ENCODE data around the gene SRGAP3. TPM values are rescaled to one million over a fixed set of nuclear protein-coding genes. Genes with fewer than 3 reads are reported as not detected.
"Not testable (repeated sequence)": the region's sequence is repeated elsewhere in the genome, so short reads cannot be mapped to it uniquely, and the experiment has no call there.

SRGAP3 gene
- total RNA-seq, 4 donors from 2014 or later, result 7.5 to 33.8 (median 16.0) TPM

GRCh38 chr3:9293076-9293475, 43.6 kb upstream of the SRGAP3 start:
- Histone ChIP-seq H3K4me1 (no peaks in the 10 kb centered on the region), H3K27me3 (no peaks in the 10 kb centered on the region), H3K9me3 (no peaks in the 10 kb centered on the region), H3K4me3 (no peak overlapping the region), H3K27ac (no peak overlapping the region), H3K36me3 (no peaks in the 10 kb centered on the region)
- intact Hi-C loops (cut with DNase I; ENCODE audit: low total_unique reads) (no loop called here), in situ Hi-C loops (cut with MboI; ENCODE audit: low pct_ligation_motif_present in 1 of 4, low pct_unique_long_range_greater_than_20kb in 1 of 4, low sequenced_read_pairs in 3 of 4) (no loop called here)
- WGBS, 2 donors (ENCODE audit: low coverage in 1 of 2), result 57 to 77% methylated on average over 3 of the region's 3 CpGs
- TF ChIP-seq CTCF (IDR thresholded peaks at IDR 0.05) (no peak), POLR2A (IDR thresholded peaks at IDR 0.05) (no peak), EP300 (IDR thresholded peaks at IDR 0.05; ENCODE audit: low read depth) (no peak), POLR2AphosphoS5 (IDR thresholded peaks at IDR 0.05) (no peak)
- no peak for DNase-seq

DNA sequence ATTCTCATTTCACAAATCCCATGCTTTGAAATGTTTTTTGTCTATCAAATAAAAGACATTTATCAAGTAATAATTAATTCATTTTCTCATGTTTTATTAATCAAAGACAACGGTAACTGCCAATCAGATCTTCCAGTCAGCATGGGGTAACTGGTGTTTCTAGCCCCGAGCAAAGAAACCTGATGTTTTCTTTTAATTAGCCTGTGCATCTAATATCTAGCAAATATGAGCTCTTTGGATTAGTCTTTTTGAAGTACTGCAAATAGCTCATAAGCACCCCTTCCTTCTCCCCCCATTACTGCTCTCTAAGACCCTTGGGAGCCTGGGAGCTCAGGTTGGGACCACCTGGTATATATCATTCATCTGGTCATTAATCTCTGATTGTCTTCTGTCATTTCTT, 43.1 kb upstream of the SRGAP3 start:
- no peak for DNase-seq
- 89 to 90% methylated on average over 2 of the region's 2 CpGs for WGBS, 2 donors (ENCODE audit: low coverage in 1 of 2)
- H3K4me1 ChIP-seq, result no peaks in the 10 kb centered on the region
- H3K27ac ChIP-seq, result no peak overlapping the region
- intact Hi-C loops (cut with DNase I; ENCODE audit: low total_unique reads), result no loop called here
- TF ChIP-seq POLR2AphosphoS5 (IDR thresholded peaks at IDR 0.05) (no peak), EP300 (IDR thresholded peaks at IDR 0.05; ENCODE audit: low read depth) (no peak), POLR2A (IDR thresholded peaks at IDR 0.05) (no peak), CTCF (IDR thresholded peaks at IDR 0.05) (no peak)
- no peaks in the 10 kb centered on the region for H3K36me3 ChIP-seq
- no peak overlapping the region for H3K4me3 ChIP-seq
- no peaks in the 10 kb centered on the region for H3K9me3 ChIP-seq
- in situ Hi-C loops (cut with MboI; ENCODE audit: low pct_ligation_motif_present in 1 of 4, low pct_unique_long_range_greater_than_20kb in 1 of 4, low sequenced_read_pairs in 3 of 4), result no loop called here
- H3K27me3 ChIP-seq, result no peaks in the 10 kb centered on the region

DNA sequence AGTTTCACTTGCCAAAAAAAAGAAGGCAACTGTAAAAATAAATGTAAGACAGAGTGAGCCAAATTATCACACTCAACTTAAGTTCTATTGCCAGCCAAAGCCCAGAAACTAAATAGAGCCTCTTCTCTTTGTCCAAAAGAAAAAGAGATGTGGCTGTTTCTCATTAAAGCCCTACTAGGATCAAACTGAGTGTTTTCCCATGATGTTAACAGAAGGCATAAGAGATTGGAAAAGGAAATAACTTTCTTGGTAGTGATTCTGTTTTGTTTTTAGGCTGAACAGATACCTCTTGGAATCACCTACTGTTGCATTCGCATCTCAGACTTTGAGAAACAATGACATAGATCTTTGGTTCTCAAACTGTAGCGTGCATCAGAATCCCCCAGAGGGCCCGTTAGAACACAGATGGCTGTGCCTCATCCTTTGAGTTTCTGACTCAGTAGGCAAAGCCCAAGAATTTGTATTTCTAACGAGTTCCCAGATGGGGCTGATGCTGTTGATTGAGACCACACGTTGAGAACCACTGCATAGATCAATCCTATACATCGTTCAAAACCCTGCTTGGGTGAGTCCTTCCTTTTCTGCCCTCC, 42.5 kb upstream of the SRGAP3 start:
- 69 to 81% methylated on average over 6 of the region's 6 CpGs for WGBS, 2 donors (ENCODE audit: low coverage in 1 of 2)
- no peak overlapping the region for H3K4me3 ChIP-seq
- no peak for TF ChIP-seq CTCF (IDR thresholded peaks at IDR 0.05)
- TF ChIP-seq POLR2A (IDR thresholded peaks at IDR 0.05), result no peak
- no peak for TF ChIP-seq EP300 (IDR thresholded peaks at IDR 0.05; ENCODE audit: low read depth)
- no peak for TF ChIP-seq POLR2AphosphoS5 (IDR thresholded peaks at IDR 0.05)
- no peak for DNase-seq
- intact Hi-C loops (cut with DNase I; ENCODE audit: low total_unique reads) (no loop called here), in situ Hi-C loops (cut with MboI; ENCODE audit: low pct_ligation_motif_present in 1 of 4, low pct_unique_long_range_greater_than_20kb in 1 of 4, low sequenced_read_pairs in 3 of 4) (no loop called here)
- H3K27ac ChIP-seq, result no peak overlapping the region
- H3K9me3 ChIP-seq, result no peaks in the 10 kb centered on the region
- H3K4me1 ChIP-seq, result no peaks in the 10 kb centered on the region
- H3K27me3 ChIP-seq, result no peaks in the 10 kb centered on the region
- no peaks in the 10 kb centered on the region for H3K36me3 ChIP-seq

- Histone ChIP-seq H3K27me3 (no peaks in the 10 kb centered on the region), H3K9me3 (no peaks in the 10 kb centered on the region), H3K27ac (no peak overlapping the region), H3K36me3 (no peaks in the 10 kb centered on the region), H3K4me1 (no peaks in the 10 kb centered on the region), H3K4me3 (no peak overlapping the region)
- TF ChIP-seq POLR2AphosphoS5 (IDR thresholded peaks at IDR 0.05), result no peak
- TF ChIP-seq CTCF (IDR thresholded peaks at IDR 0.05), result no peak
- TF ChIP-seq EP300 (IDR thresholded peaks at IDR 0.05; ENCODE audit: low read depth), result no peak
- no peak for TF ChIP-seq POLR2A (IDR thresholded peaks at IDR 0.05)
- in situ Hi-C loops (cut with MboI; ENCODE audit: low pct_ligation_motif_present in 1 of 4, low pct_unique_long_range_greater_than_20kb in 1 of 4, low sequenced_read_pairs in 3 of 4) (no loop called here), intact Hi-C loops (cut with DNase I; ENCODE audit: low total_unique reads) (no loop called here)
- DNase-seq, result no peak
- 75 to 81% methylated on average over 2 of the region's 2 CpGs for WGBS, 2 donors (ENCODE audit: low coverage in 1 of 2)
Measured at GRCh38 chr3:9290566-9290965, 41.1 kb upstream of the SRGAP3 start.

GRCh38 chr3:9281533-9281932, 32.1 kb upstream of the SRGAP3 start:
- 86 to 91% methylated on average over 3 to 8 of the region's 8 CpGs for WGBS, 2 donors (ENCODE audit: low coverage in 1 of 2)
- H3K27me3 ChIP-seq; H3K9me3 ChIP-seq; intact Hi-C loops (cut with DNase I; ENCODE audit: low total_unique reads); H3K4me3 ChIP-seq; H3K27ac ChIP-seq; H3K4me1 ChIP-seq; H3K36me3 ChIP-seq; DNase-seq; in situ Hi-C loops (cut with MboI; ENCODE audit: low pct_ligation_motif_present in 1 of 4, low pct_unique_long_range_greater_than_20kb in 1 of 4, low sequenced_read_pairs in 3 of 4): not testable (repeated sequence)
